ENCODE data around the gene SLC18B1. TPM values are rescaled to one million over a fixed set of nuclear protein-coding genes. Genes with fewer than 3 reads are reported as not detected.

SLC18B1 gene
- total RNA-seq, 1 experiment from 2014 or later: 24.1 TPM

DNA sequence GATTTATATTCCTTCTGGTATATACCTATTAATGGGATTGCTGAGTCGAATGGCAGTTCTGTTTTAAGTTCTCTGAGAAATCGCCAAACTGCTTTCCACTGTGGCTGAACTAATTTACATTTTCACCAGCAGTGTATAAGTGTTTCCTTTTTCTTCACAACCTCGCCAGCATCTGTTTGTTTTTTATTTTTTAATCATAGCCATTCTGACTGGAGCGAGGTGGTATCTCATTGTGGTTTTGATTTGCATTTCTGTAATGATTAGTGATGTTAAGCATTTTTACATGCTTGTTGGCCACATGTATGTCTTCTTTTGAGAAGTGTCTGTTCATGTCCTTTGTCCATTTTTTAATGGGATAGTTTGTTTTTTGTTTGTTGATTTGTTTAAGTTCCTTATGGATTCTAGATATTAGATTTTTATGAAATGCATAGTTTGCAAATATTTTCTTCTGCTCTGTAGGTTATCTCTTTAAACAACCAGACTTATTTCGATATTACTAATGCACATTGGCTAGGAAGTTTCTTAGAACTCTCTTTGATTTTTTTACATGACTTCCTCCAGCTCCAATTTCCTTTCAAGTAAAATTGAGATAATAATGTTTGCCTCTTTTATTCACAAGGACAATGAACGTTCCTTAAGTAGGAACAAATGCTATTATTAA is 72.4 kb downstream of the SLC18B1 start:
- H3K27ac Mint-ChIP-seq: no peak overlapping the region
- ChIA-PET CTCF (no interaction called here), POLR2A (no interaction called here)
- H3K4me3 Mint-ChIP-seq: no peak overlapping the region
- ATAC-seq: no peak
- no peak for DNase-seq (ENCODE audit: low spot score)
- no peaks in the 10 kb centered on the region for H3K36me3 Mint-ChIP-seq
- H3K27me3 Mint-ChIP-seq (ENCODE audit: low read depth): no peaks in the 10 kb centered on the region
- no peaks in the 10 kb centered on the region for H3K9me3 Mint-ChIP-seq
- no peak for TF ChIP-seq TEAD4 (CRISPR knock-in tag; IDR thresholded peaks at IDR 0.05)
- no peak for TF ChIP-seq MYBL2 (CRISPR knock-in tag; IDR thresholded peaks at IDR 0.05)
- no peak for TF ChIP-seq ZNF263 (CRISPR knock-in tag; IDR thresholded peaks at IDR 0.05; ENCODE audit: low read depth)
- no peak for TF ChIP-seq ZBTB21 (CRISPR knock-in tag; IDR thresholded peaks at IDR 0.05; ENCODE audit: borderline replicate concordance)
- TF ChIP-seq OVOL2 (CRISPR knock-in tag; IDR thresholded peaks at IDR 0.05; ENCODE audit: borderline replicate concordance): no peak
- TF ChIP-seq GABPB1 (CRISPR knock-in tag; IDR thresholded peaks at IDR 0.05): no peak
- TF ChIP-seq ZNF416 (CRISPR knock-in tag; IDR thresholded peaks at IDR 0.05): no peak
- TF ChIP-seq GRHL2 (CRISPR knock-in tag; IDR thresholded peaks at IDR 0.05; ENCODE audit: insufficient replicate concordance, severe bottlenecking): no peak
- TF ChIP-seq ZNF317 (CRISPR knock-in tag; IDR thresholded peaks at IDR 0.05; ENCODE audit: borderline replicate concordance, low read depth): no peak
- TF ChIP-seq, protein P1, sequence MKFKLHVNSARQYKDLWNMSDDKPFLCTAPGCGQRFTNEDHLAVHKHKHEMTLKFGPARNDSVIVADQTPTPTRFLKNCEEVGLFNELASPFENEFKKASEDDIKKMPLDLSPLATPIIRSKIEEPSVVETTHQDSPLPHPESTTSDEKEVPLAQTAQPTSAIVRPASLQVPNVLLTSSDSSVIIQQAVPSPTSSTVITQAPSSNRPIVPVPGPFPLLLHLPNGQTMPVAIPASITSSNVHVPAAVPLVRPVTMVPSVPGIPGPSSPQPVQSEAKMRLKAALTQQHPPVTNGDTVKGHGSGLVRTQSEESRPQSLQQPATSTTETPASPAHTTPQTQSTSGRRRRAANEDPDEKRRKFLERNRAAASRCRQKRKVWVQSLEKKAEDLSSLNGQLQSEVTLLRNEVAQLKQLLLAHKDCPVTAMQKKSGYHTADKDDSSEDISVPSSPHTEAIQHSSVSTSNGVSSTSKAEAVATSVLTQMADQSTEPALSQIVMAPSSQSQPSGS (CRISPR knock-in tag; IDR thresholded peaks at IDR 0.05; ENCODE audit: borderline replicate concordance, low read depth): no peak
- TF ChIP-seq, protein P2, sequence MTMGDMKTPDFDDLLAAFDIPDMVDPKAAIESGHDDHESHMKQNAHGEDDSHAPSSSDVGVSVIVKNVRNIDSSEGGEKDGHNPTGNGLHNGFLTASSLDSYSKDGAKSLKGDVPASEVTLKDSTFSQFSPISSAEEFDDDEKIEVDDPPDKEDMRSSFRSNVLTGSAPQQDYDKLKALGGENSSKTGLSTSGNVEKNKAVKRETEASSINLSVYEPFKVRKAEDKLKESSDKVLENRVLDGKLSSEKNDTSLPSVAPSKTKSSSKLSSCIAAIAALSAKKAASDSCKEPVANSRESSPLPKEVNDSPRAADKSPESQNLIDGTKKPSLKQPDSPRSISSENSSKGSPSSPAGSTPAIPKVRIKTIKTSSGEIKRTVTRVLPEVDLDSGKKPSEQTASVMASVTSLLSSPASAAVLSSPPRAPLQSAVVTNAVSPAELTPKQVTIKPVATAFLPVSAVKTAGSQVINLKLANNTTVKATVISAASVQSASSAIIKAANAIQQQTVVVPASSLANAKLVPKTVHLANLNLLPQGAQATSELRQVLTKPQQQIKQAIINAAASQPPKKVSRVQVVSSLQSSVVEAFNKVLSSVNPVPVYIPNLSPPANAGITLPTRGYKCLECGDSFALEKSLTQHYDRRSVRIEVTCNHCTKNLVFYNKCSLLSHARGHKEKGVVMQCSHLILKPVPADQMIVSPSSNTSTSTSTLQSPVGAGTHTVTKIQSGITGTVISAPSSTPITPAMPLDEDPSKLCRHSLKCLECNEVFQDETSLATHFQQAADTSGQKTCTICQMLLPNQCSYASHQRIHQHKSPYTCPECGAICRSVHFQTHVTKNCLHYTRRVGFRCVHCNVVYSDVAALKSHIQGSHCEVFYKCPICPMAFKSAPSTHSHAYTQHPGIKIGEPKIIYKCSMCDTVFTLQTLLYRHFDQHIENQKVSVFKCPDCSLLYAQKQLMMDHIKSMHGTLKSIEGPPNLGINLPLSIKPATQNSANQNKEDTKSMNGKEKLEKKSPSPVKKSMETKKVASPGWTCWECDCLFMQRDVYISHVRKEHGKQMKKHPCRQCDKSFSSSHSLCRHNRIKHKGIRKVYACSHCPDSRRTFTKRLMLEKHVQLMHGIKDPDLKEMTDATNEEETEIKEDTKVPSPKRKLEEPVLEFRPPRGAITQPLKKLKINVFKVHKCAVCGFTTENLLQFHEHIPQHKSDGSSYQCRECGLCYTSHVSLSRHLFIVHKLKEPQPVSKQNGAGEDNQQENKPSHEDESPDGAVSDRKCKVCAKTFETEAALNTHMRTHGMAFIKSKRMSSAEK (CRISPR knock-in tag; IDR thresholded peaks at IDR 0.05; ENCODE audit: borderline replicate concordance): no peak
- H3K4me1 Mint-ChIP-seq: peaks cover 6% of the 10 kb centered on the region

DNA sequence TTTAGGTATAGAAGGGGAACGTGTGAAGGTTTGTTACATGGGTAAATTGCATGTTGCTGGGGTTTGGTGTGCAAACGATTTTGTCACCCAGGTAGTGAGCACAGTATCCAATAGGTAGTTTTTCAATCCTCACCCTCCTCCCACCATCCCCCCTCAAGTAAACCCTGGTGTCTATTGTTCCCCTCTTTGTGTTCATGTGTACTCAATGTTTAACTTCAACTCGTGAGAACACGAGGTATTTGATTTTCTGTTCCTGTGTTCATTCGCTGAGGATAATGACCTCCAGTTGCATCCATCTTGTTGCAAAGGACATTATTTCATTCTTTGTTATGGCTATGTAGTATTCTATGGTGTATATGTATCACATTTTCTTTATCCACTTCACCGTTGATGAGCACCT is 73.0 kb downstream of the SLC18B1 start:
- H3K36me3 Mint-ChIP-seq: no peaks in the 10 kb centered on the region
- DNase-seq (ENCODE audit: low spot score) (no peak), ATAC-seq (no peak)
- H3K27me3 Mint-ChIP-seq (ENCODE audit: low read depth): no peaks in the 10 kb centered on the region
- CTCF ChIA-PET: no interaction called here
- H3K9me3 Mint-ChIP-seq: no peaks in the 10 kb centered on the region
- H3K4me1 Mint-ChIP-seq: peaks cover 6% of the 10 kb centered on the region
- POLR2A ChIA-PET: no interaction called here
- H3K4me3 Mint-ChIP-seq: no peak overlapping the region
- no peak overlapping the region for H3K27ac Mint-ChIP-seq
- no peak for TF ChIP-seq ZBTB21 (CRISPR knock-in tag; IDR thresholded peaks at IDR 0.05; ENCODE audit: borderline replicate concordance)
- TF ChIP-seq ZNF512 (CRISPR knock-in tag; IDR thresholded peaks at IDR 0.05; ENCODE audit: borderline replicate concordance): no peak
- no peak for TF ChIP-seq CREB1 (CRISPR knock-in tag; IDR thresholded peaks at IDR 0.05)
- TF ChIP-seq ZNF219 (CRISPR knock-in tag; IDR thresholded peaks at IDR 0.05; ENCODE audit: borderline replicate concordance): no peak
- no peak for TF ChIP-seq GABPB1 (CRISPR knock-in tag; IDR thresholded peaks at IDR 0.05)
- TF ChIP-seq ZNF416 (CRISPR knock-in tag; IDR thresholded peaks at IDR 0.05): no peak
- no peak for TF ChIP-seq IRF2 (CRISPR knock-in tag; IDR thresholded peaks at IDR 0.05; ENCODE audit: borderline replicate concordance, low read depth)
- TF ChIP-seq FOXK1 (CRISPR knock-in tag; IDR thresholded peaks at IDR 0.05): no peak
- TF ChIP-seq RORB (CRISPR knock-in tag; IDR thresholded peaks at IDR 0.05): no peak
- no peak for TF ChIP-seq NR2C2 (CRISPR knock-in tag; IDR thresholded peaks at IDR 0.05)
- TF ChIP-seq ZNF121 (CRISPR knock-in tag; IDR thresholded peaks at IDR 0.05): no peak
- TF ChIP-seq GRHL2 (CRISPR knock-in tag; IDR thresholded peaks at IDR 0.05; ENCODE audit: insufficient replicate concordance, severe bottlenecking): no peak
- no peak for TF ChIP-seq RELA (CRISPR knock-in tag; IDR thresholded peaks at IDR 0.05; ENCODE audit: borderline replicate concordance)
- no peak for TF ChIP-seq CBFB (CRISPR knock-in tag; IDR thresholded peaks at IDR 0.05; ENCODE audit: low read depth)
- TF ChIP-seq, protein P3, sequence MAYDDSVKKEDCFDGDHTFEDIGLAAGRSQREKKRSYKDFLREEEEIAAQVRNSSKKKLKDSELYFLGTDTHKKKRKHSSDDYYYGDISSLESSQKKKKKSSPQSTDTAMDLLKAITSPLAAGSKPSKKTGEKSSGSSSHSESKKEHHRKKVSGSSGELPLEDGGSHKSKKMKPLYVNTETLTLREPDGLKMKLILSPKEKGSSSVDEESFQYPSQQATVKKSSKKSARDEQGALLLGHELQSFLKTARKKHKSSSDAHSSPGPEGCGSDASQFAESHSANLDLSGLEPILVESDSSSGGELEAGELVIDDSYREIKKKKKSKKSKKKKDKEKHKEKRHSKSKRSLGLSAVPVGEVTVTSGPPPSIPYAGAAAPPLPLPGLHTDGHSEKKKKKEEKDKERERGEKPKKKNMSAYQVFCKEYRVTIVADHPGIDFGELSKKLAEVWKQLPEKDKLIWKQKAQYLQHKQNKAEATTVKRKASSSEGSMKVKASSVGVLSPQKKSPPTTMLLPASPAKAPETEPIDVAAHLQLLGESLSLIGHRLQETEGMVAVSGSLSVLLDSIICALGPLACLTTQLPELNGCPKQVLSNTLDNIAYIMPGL (CRISPR knock-in tag; IDR thresholded peaks at IDR 0.05): no peak
- TF ChIP-seq ZNF138 (CRISPR knock-in tag; conservative IDR thresholded peaks at IDR 0.05): no peak
- TF ChIP-seq, protein P4, sequence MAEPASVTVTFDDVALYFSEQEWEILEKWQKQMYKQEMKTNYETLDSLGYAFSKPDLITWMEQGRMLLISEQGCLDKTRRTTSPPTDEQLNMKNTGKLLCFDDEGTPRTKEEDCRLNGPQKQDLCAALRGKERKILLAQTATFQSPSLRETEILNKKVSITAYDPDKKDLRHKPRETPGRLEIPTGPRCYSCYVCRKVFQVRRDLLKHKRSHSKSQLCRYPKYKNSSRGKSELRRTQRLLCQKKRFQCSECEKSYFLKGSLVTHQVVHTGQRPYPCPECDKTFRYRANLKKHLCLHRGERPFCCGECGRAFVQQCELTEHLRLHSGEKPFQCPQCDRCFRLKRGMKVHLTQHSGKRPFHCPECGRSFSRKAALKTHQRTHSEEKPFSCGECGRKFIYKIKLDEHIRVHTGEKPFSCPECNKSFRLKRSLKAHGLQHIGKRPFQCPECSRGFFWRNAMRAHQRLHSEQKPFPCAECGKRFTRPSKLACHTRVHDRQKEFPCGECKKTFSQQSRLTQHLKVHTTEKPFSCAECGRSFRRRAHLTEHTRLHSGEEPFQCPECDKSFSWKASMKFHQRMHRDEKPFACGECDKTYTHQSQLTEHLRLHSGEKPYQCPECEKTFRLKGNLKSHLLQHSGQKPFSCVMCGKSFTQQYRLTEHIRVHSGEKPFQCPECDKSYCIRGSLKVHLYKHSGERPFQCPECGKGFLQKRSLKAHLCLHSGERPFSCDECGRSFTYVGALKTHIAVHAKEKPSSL (CRISPR knock-in tag; conservative IDR thresholded peaks at IDR 0.05): no peak
